Fibroblast of lung (primary cell): ENCODE results near the gene ACAP3.

ENCODE experiments used
- CTCF ChIP-seq, 2 donors: IDR thresholded peaks in 1 of 2; conservative IDR thresholded peaks in 1 of 2; 1 replicate in 1 of 2; 2 replicates in 1 of 2; pipeline ENCODE4 v1.5.1; 2011 to 2012; ENCODE audit warnings: low read length in 2 of 2, control low read depth in 1 of 2, inconsistent platforms in 1 of 2, low read depth in 1 of 2, mild to moderate bottlenecking in 1 of 2
- EZH2 ChIP-seq: IDR thresholded peaks from 2 replicates; pipeline ENCODE4 v1.5.1; 2012; ENCODE audit warnings: low read length, control low read depth, mild to moderate bottlenecking; ENCODE audit errors: missing control alignments

GRCh38 chr1:1308756-1309250 is 1.1 kb upstream of the ACAP3 start:
- no peak for TF ChIP-seq EZH2
- TF ChIP-seq CTCF (conservative IDR thresholded peaks at IDR 0.05 in 1 of 2, IDR thresholded peaks at IDR 0.05 in 1 of 2; ENCODE audit: low read depth in 1 of 2, low read length in 2 of 2) = no peak
